ENCODE results near the gene PRKAR1B.

- TF ChIP-seq CTCF (IDR thresholded peaks at IDR 0.05 in 8 of 11, conservative IDR thresholded peaks at IDR 0.05 in 3 of 11) (no peak), POLR2A (IDR thresholded peaks at IDR 0.05) (no peak)
Observed at GRCh38 chr7:605661-606450, 121.2 kb downstream of the PRKAR1B start.
